OCI-LY7 (cell line): ENCODE results near the gene ADAMTS2. TPM values are rescaled to one million over a fixed set of nuclear protein-coding genes. Genes with fewer than 3 reads are reported as not detected.
"Not testable (repeated sequence)": the region's sequence is repeated elsewhere in the genome, so short reads cannot be mapped to it uniquely, and the experiment has no call there.

Experiments used
- BruUV-seq: library from RNA; stranded (reverse); fragments of 400-500 nt; replicated peaks from 2 replicates; lab custom pipeline; 2021; lab: Mats Ljungman, UMichigan
- CTCF ChIA-PET: fragments of 300-600 bp; sonication (Branson Sonifier 250); formaldehyde crosslinking; loops from one replicate; lab custom pipeline; 2022; ENCODE audit warnings: antibody characterized with exemption; ENCODE audit not compliant: unreplicated experiment; lab: Charles Lee
- POLR2A ChIA-PET: fragments of 300-600 bp; sonication (Branson Sonifier 250); formaldehyde crosslinking; loops from one replicate; lab custom pipeline; 2022; ENCODE audit warnings: antibody characterized with exemption; lab: Charles Lee
- DNase-seq: peaks from one replicate; pipeline ENCODE4 v3.0.0-alpha.2; 2015; ENCODE audit warnings: low spot score
- H2AFZ ChIP-seq: fragments of 200-600 bp; sonication (generic), shearing (Covaris generic); 2 replicates; pipeline ENCODE4 v1.6.1; 2014; ENCODE audit warnings: mild to moderate bottlenecking, antibody characterized with exemption, low read length, moderate library complexity
- H3K27ac ChIP-seq: fragments of 200-600 bp; sonication (generic); 2 replicates; pipeline ENCODE4 v1.5.1; 2014; ENCODE audit warnings: mixed run types, low read depth, mild to moderate bottlenecking, moderate library complexity, low read length, inconsistent platforms; ENCODE audit not compliant: poor library complexity, severe bottlenecking
- H3K36me3 ChIP-seq: fragments of 200-600 bp; sonication (generic); 2 replicates; pipeline ENCODE4 v1.6.1; 2014; ENCODE audit warnings: mild to moderate bottlenecking, antibody characterized with exemption, low read length, moderate library complexity, mixed read lengths; ENCODE audit not compliant: insufficient read depth
- H3K4me1 ChIP-seq: fragments of 200-600 bp; sonication (generic); 2 replicates; pipeline ENCODE4 v1.5.1; 2014; ENCODE audit warnings: mild to moderate bottlenecking, low read length; ENCODE audit not compliant: insufficient read depth, poor library complexity, severe bottlenecking
- H3K4me2 ChIP-seq: fragments of 200-600 bp; sonication (generic); 2 replicates; pipeline ENCODE4 v1.6.1; 2014; ENCODE audit warnings: mild to moderate bottlenecking, low read length
- H3K4me3 ChIP-seq: fragments of 200-600 bp; sonication (generic); 2 replicates; pipeline ENCODE4 v1.5.1; 2014; ENCODE audit warnings: mild to moderate bottlenecking, low read depth, low read length; ENCODE audit not compliant: poor library complexity, severe bottlenecking
- H3K79me2 ChIP-seq: fragments of 200-600 bp; sonication (generic); 2 replicates; pipeline ENCODE4 v1.6.1; 2016; ENCODE audit warnings: low read depth, mild to moderate bottlenecking, low read length, moderate library complexity, mixed read lengths; ENCODE audit not compliant: insufficient read depth
- H3K9me2 ChIP-seq: fragments of 200-600 bp; sonication (generic); 2 replicates; pipeline ENCODE4 v1.6.1; 2016; ENCODE audit warnings: mild to moderate bottlenecking, low read length, mixed read lengths; ENCODE audit not compliant: insufficient read depth
- H3K9me3 ChIP-seq: fragments of 200-600 bp; sonication (generic); 2 replicates; pipeline ENCODE4 v1.6.1; 2014; ENCODE audit warnings: mild to moderate bottlenecking, mixed run types, low read length, mixed read lengths
- H4K20me1 ChIP-seq: fragments of 200-600 bp; sonication (generic); 2 replicates; pipeline ENCODE4 v1.6.1; 2014; ENCODE audit warnings: mild to moderate bottlenecking, antibody characterized with exemption, low read length, moderate library complexity, mixed read lengths; ENCODE audit not compliant: insufficient read depth
- EZH2phosphoT487 ChIP-seq: fragments of 200-600 bp; sonication (generic); IDR thresholded peaks from 2 replicates; pipeline ENCODE4 v1.6.1; 2018; ENCODE audit warnings: low read depth, borderline replicate concordance, mild to moderate bottlenecking, mixed run types, antibody characterized with exemption, low read length, moderate library complexity, mixed read lengths
- intact Hi-C: fragments of 100-400 bp; cut with micrococcal nuclease; formaldehyde crosslinking; loops from one replicate; pipeline ENCODE4 v1.10.0; 2022; ENCODE audit not compliant: unreplicated experiment
- total RNA-seq, 2 experiments: library from RNA; depleted of rRNA in 1 of 2; stranded (reverse); fragments of >200 nt in 1 of 2; shearing (Covaris generic) in 1 of 2; gene quantifications; 2 replicates each; pipeline ENCODE4 v1.2.3, GENCODE V29; 2014 to 2022
- TF ChIP-seq, protein P1 (sequence below): fragments of 200-600 bp; sonication (generic); conservative IDR thresholded peaks from 2 replicates; pipeline ENCODE4 v1.5.1; 2014; ENCODE audit warnings: mild to moderate bottlenecking, antibody characterized with exemption, low read length, moderate library complexity, mixed read lengths

ADAMTS2 gene
- total RNA-seq, 2 experiments from 2014 or later, result not detected

DNA sequence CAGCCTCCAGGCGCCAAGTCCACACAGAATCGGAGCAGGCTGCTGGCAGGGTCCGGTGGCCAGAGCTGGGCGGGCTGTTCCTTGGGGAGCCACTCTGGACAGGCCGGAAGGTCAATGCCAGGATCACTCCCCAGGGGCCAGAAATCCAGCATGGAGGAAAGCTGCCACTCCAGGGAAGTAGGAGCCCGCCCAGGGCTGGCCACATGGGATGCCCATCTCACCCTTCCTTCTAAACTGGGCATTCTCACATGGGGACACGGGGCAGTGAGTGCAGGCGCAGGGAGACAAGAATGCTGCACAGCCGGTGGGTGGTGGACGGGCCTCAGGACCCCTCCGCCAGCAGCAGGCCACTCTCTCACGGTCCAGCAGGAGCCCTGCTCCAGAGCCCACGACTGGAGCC, 58.2 kb downstream of the ADAMTS2 start:
- Histone ChIP-seq H4K20me1 (no peaks in the 10 kb centered on the region), H3K4me3 (no peak overlapping the region), H3K4me2 (no peak overlapping the region), H3K36me3 (no peaks in the 10 kb centered on the region), H3K9me3 (no peaks in the 10 kb centered on the region), H3K4me1 (no peaks in the 10 kb centered on the region), H3K79me2 (no peaks in the 10 kb centered on the region), H3K9me2 (no peaks in the 10 kb centered on the region), H3K27ac (no peak overlapping the region), H2AFZ (no peak overlapping the region)
- POLR2A ChIA-PET, result no interaction called here
- TF ChIP-seq EZH2phosphoT487, result no peak
- TF ChIP-seq, protein P1, sequence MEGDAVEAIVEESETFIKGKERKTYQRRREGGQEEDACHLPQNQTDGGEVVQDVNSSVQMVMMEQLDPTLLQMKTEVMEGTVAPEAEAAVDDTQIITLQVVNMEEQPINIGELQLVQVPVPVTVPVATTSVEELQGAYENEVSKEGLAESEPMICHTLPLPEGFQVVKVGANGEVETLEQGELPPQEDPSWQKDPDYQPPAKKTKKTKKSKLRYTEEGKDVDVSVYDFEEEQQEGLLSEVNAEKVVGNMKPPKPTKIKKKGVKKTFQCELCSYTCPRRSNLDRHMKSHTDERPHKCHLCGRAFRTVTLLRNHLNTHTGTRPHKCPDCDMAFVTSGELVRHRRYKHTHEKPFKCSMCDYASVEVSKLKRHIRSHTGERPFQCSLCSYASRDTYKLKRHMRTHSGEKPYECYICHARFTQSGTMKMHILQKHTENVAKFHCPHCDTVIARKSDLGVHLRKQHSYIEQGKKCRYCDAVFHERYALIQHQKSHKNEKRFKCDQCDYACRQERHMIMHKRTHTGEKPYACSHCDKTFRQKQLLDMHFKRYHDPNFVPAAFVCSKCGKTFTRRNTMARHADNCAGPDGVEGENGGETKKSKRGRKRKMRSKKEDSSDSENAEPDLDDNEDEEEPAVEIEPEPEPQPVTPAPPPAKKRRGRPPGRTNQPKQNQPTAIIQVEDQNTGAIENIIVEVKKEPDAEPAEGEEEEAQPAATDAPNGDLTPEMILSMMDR, result no peak
- DNase-seq, result no peak
- intact Hi-C loops, result no loop called here
- BruUV-seq, result no TSS peak
- CTCF ChIA-PET, result no interaction called here

DNA sequence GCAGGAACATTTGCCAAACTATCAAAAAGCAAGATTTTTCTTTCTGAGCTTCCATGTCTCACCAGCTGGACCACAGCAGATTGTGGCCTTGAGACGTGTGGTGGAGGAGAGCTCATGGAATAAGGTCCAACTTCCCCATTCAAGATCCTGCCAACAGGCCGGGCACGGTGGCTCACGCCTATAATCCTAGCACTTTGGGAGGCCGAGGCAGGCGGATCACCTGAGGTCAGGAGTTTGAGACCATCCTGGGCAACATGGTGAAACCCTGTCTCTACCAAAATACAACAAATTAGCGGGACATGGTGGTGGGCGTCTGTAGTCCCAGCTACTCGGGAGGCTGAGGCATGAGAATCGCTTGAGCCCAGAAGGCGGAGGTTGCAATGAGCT, 59.5 kb downstream of the ADAMTS2 start:
- DNase-seq, H3K79me2 ChIP-seq, H3K9me3 ChIP-seq, CTCF ChIA-PET, H3K4me2 ChIP-seq, intact Hi-C loops, H3K4me3 ChIP-seq, H4K20me1 ChIP-seq, H3K9me2 ChIP-seq, BruUV-seq, H3K36me3 ChIP-seq, H2AFZ ChIP-seq, H3K4me1 ChIP-seq, POLR2A ChIA-PET, H3K27ac ChIP-seq: not testable (repeated sequence)

DNA sequence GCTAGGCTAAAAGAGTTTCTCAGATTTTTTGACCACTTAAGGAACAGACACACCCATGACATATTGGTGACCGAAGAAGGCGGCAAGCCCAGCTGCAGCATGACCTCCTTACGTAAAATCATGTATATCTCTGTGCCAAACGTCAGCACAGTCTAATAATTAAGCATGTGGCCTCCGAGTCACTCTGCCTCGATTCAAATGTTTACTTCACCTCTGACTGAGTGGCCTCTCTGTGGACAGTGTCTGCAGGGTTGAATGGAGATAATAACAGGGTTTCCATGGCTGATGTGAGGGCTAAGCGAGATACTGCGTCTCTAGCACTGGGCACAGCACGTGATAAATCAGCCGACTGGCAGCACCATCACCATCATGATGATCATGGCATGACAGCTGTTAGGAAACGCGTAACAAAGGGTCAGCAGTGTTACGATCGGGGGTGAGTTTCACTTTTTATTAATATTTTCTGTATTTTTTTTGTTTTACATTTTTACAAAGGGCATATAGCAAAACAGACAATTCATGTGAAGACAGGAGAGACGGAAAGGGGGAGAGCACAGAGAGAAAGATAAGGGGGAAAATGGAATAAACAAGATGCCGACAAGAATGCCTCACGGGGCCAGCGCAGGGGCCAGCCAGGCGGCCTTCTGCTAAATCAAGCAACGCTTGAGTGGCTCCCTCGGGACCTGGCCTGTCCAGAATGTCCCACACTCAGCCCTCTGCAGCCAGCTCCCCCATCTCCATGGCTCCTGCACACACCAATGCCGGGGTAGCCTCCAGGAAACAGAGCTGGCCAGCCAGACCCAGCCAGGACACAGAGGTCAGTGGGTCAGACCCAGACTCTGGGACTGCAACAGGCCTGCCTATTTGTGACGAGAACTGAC, 60.3 kb downstream of the ADAMTS2 start:
- no peak overlapping the region for H3K27ac ChIP-seq
- no peaks in the 10 kb centered on the region for H3K4me1 ChIP-seq
- CTCF ChIA-PET, result no interaction called here
- intact Hi-C loops, result no loop called here
- H2AFZ ChIP-seq, result no peak overlapping the region
- H3K4me2 ChIP-seq, result no peak overlapping the region
- H3K9me2 ChIP-seq, result no peaks in the 10 kb centered on the region
- H3K9me3 ChIP-seq, result no peaks in the 10 kb centered on the region
- POLR2A ChIA-PET, result no interaction called here
- no peaks in the 10 kb centered on the region for H3K36me3 ChIP-seq
- DNase-seq, result no peak
- BruUV-seq, result no TSS peak
- TF ChIP-seq EZH2phosphoT487, result no peak
- TF ChIP-seq, protein P1, result no peak
- H4K20me1 ChIP-seq, result no peaks in the 10 kb centered on the region
- H3K79me2 ChIP-seq, result no peaks in the 10 kb centered on the region
- H3K4me3 ChIP-seq, result no peak overlapping the region

DNA sequence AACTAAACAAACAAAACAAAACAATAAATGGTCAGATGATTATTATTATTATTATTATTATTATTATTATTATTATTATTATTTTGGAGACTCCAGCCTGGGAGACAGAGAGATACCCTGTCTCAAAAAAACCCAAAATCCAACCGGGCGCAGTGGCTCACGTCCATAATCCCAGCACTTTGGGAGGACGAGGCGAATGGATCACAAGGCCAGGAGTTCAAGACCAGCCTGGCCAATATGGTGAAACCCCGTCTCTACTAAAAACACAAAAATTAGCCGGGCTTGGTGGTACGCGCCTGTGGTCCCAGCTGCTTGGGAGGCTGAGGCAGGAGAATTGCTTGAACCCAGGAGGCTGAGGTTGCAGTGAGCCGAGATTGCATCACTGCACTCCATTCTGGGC, 61.4 kb downstream of the ADAMTS2 start:
- H3K9me3 ChIP-seq, CTCF ChIA-PET, intact Hi-C loops, BruUV-seq, H3K36me3 ChIP-seq, H2AFZ ChIP-seq, DNase-seq, POLR2A ChIA-PET, H3K4me1 ChIP-seq, H3K79me2 ChIP-seq, H4K20me1 ChIP-seq, H3K4me2 ChIP-seq, H3K4me3 ChIP-seq, H3K27ac ChIP-seq, H3K9me2 ChIP-seq: not testable (repeated sequence)
